GM21360 (cell line): ENCODE data around the gene DIP2C.
"Not testable (repeated sequence)": the region's sequence is repeated elsewhere in the genome, so short reads cannot be mapped to it uniquely, and the experiment has no call there.

ENCODE experiments used
- ATAC-seq: cut with Tn5 transposase; IDR thresholded peaks from one replicate; pipeline ENCODE4 v1.9.1; 2021; ENCODE audit warnings: mild to moderate bottlenecking, moderate library complexity; ENCODE audit not compliant: unreplicated experiment

DIP2C gene

DNA sequence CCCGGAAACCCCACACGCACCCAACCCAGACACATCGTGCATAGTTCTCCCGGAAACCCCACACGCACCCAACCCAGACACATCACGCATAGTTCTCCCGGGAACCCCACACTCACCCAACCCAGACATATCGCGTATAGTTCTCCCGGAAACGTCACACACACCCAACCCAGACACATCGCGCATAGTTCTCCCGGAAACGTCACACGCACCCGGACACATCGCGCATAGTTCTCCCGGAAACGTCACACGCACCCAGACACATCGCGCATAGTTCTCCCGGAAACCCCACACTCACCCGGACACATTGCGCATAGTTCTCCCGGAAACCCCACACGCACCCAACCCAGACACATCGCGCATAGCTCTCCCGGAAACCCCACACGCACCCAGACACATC is 342.3 kb downstream of the DIP2C start:
- ATAC-seq = not testable (repeated sequence)

DNA sequence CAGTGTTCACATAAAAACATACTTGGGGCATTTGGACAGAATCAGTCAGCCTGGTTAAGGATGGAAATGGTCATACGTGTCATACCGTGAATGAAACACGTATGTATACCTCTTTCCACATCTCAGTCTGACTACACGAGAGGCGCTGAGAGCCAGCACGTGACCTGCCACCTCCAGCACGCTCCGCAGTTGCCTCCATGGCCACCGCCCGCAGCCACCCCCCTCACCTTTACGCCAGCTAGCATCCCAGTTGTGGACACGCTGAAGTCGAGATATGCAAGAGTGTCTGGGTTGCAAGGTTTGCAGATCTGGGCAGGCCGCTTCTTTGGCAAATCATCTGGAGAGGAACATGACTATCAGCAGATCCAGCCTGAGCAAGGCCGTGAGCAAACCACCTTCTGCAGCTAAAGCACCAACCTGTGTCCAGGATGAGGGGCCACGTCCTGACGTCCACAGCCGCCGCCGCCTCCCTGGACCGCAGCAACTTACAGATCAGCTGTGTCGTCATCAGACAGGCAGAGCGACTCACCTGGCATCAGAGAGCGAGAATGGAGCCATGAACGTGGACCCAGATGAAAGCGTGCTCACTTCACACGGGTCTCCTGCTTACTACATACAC is 344.8 kb downstream of the DIP2C start:
- no peak for ATAC-seq

DNA sequence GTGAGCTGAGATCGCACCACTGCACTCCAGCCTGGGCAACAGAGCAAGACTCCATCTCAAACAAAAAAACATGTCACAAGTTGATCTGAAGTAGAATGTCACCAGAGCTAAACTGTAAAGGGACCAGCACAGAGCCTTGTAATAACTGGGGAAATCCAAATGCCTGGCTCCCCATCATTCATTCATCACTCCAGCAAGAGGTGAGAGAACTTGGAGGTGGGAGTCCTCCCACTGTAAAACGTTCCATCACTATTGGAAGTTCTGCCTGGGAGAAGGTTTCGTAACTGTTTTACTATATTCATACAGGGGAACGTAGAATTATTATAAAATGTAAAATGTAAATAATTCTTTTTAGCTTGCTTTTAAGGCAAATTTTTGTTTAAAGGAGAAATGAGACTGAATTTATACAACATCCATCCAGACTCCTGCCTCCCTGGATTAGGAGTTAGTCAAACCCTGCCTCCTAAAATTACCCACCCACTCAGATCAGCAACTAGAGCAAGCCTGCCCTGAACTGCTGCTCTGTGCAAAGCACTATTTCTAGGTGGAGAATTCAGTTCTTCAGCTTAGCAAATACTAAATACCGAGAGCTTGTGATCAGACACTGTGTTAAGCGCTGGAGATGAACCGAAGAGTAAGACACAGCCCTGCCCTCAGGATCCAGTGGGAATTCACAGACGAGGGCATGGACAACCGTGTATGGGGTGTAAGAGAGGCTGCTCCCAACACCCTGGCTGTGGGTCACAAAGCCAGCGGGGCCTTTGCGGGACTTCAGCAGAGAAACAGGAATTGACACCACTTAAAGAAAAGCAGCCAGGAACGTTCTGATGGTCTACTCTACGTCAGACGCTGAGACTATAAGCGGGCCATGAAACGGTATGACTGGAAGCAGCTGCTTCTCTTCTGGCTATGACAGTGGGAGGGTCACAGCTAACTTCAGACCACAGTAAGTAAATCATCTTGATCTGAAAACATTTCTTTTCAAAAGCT is 345.9 kb downstream of the DIP2C start:
- no peak for ATAC-seq

DNA sequence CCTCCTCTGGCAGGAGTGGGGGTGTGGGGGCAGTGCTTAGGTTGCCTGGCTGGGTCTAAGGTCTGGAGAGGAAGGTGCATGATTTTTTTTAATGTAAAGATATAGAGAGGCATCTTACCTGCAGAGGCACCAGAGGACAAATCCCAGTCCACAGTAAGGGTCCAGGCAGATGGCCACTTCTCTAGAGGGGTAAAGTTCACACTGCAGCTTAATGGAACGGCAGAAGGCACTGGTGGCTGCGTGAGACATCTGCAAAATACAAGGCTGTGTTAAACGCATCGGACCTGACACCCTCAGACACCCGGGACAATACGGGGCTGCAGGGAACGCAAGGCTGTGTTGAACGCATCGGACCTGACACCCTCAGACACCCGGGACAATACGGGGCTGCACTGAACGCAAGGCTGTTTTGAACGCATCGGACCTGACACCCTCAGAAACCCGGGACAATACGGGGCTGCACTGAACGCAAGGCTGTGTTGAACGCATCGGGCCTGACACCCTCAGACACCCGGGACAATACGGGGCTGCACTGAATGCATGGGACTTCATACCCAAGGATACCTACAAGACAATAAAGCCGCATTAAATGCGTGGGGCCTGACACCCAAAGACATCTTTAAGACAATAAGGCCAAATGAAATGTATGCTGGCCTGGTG is 348.3 kb downstream of the DIP2C start:
- ATAC-seq = no peak

DNA sequence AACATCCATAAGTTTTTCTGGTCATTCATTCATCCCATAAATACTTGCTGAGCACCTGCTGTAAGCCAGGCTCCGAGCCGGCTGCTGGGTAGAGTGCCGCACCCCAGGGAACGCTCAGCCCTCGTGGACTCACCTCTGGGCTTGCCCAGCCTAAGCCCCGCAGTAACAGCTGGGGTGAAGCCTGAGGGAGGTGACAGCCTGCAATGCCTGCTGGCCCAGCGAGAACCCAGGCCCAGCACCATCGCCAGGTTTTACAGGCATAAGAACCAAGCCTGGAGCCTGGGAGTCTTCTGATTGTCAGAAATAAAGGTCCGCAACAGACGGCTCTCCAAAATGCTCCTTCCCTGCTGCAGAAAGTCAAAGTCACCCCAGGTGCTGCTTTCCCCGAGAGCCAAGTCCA is 348.8 kb downstream of the DIP2C start:
- ATAC-seq = no peak

DNA sequence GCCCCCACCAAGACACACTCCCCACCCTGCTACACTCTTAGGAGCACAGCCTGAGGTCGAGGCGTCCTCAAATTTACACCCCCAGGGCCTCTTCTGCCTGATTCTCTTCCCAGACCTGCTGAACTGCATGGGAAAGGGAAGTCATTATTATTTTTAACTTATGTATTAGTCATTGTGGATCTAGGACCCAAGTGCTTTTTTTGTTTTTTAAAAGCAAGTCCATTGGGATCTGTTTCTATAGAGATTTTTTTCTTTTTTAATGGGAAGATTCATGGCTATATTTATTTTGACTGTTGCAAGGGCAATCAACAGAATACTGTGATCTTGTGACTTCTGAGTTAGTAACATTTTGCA is 350.5 kb downstream of the DIP2C start:
- ATAC-seq = no peak

DNA sequence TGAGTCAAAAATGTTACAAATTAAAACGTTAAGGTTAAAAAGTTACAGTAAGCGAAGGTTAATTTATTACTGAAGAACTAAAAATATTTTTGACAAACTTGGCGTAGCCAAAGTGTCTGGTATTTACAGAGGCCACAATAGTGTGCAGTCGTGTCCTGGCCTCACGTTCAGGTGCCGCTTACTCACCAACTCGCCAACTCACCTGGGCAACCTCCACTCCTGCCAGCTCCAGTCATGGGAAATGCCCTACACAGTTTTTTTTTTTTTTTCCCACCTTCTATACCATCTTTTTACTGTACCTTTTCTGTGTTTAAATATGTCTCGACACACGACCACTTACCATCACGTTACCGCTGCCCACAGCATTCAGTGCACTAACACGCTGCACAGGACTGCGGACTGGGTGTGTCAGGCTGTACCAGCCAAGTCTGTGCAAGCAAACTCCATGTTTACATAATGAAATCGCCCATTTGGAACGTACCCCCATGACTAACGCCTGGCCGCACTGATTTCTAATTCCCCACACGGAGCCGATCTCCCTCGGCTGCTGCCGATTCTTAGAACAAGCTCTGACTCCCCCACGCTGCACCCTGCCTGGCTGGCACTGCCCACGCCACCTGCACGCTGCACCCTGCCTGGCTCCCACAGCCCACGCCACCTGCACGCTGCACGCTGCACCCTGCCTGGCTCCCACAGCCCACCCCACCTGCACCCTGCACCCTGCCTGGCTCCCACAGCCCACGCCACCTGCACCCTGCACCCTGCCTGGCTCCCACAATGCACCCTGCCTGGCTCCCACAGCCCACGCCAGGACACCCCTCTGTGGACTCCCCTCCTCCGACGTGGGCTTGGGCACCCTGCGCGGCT is 351.1 kb downstream of the DIP2C start:
- ATAC-seq = no peak

DNA sequence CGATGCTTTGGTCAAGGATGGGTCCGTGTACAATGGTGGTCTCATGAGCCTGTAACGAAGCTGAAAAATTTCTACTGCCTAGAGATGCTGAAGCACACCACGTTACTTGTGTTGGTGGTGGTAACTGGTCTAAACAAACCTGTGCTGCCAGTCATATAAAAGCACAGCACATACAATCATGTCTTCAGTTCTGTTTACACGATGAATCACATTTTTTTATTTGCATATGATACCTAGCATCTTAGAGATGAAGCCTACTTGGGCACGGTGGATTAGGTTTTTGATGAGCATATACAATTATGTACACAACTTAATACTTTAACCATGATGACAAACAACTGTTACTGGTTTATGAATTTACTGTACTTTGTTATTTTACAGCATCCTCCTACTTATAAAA is 353.2 kb downstream of the DIP2C start:
- ATAC-seq = no peak

DNA sequence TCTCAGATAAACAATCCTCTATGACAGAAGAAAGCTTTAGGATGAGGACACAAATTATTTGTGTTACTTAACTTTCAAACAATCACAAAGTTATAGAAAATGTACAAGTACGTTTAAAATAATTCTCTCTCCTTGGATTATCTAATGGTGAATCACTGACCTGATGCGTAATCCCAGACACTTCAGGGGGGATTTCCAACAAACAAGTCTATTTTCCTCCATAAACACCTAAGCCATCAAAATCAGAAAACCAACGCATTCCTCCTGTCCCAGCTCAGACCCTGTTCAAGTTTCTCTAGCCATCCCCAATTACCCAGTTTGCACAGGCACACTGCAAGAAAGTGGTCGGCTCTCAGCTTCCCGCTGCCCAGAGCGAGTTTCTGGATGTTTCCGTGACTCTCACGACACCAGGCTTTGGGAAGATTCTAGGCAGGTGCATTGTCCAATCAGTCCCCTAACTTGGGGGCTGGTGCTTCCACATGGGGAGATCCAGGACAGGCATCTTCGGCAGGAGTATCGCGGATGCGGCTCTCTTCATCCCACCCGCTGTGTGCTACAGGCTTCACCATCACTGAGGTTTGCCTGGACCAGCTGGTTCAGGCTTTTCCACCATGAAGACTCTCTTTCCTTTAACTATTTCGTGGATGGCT is 354.2 kb downstream of the DIP2C start:
- ATAC-seq = no peak

DNA sequence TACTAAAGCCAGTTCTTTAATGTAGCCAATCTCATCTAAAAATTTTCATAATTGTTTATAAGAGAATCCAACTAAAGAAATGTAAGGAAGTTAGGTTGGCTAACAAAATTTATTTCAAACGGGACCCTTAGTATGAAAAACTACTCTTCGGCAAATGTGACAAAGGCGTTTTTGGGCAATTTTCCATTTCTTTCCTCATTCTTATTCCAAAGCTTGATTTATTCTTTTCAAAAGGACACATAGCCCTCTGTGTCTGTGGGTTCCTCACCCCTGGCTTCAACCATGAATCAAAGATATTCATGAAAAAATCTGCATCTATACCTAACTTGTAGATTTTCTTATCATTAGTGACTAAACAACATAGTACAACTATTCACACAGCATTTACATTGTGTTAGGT is 358.3 kb downstream of the DIP2C start:
- ATAC-seq = no peak

DNA sequence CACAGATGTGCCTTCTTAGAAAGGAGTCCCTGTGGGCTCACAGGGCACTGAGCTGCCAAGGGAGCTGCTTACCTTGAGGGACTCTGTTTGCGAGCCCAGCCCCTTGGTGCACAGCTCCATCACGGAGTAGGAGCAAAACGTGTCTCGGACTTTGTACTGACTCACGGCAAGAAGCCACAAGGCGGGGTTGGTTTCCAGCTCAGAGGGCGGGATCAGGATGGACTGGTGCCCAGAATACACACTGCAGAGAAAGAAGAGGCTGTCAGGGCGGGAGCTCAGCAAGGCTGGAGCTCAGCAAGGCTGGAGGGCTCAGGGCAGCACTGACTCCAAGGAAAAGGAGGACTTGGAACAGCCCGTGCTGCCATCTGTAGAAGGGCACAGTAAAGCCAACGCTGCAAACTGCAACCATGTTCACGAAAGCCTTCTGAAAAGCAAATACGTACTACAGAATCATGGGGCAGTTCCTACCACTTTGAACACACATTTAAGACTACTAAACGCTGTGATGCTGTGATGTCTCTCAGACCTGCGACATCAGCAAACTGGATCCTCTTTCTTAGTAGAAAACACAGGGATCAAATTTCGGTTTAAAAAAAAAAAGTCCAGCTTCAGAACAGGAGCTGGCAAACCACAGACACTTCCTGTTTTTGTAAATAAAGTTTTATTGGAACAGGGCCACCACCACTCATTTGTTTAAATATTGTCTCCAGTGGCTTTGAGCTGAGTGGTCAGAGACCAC is 359.9 kb downstream of the DIP2C start:
- ATAC-seq = no peak

DNA sequence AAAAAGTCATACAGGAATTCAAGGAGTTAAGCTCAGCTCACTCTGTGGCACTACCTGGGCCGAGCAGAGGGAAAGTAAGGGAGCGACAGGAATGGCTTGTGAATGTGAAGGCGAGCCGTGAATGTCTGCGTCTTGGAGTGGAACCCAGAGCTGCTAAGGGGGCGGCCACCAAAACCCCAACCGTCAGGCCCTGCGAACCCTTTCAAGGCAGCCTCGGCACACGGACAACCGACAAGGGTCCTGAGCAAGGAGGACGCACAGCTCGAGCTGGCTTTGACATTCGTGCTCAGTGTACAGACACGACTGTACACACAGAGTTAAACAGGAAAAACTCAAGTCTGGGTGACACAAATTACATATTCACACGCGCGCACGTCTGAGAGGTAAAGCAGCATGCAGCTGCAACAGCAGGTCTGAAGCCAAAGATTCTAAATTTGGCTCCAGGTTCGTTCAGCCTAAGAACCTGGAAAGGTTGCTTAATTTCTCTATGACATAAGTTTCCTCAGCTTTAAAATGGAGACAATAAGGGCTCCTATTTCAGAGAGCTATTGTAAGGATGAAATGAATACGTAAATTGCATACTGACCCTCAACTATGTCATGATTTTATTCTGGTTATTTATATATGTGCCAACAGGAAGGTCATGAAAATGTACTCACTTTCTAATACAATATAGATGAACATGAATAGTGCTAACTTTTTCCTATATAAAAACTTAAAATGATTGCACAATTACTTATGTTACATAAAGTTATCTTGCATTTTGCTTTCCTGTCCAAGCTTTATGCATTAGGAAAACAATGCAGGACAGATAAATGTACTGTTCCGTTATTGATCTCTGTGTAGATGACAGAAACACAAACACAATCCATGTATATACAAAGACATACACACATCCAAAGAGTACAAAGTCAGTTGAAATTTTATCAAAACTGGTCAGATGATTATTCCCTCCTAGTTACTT is 361.3 kb downstream of the DIP2C start:
- no peak for ATAC-seq

DNA sequence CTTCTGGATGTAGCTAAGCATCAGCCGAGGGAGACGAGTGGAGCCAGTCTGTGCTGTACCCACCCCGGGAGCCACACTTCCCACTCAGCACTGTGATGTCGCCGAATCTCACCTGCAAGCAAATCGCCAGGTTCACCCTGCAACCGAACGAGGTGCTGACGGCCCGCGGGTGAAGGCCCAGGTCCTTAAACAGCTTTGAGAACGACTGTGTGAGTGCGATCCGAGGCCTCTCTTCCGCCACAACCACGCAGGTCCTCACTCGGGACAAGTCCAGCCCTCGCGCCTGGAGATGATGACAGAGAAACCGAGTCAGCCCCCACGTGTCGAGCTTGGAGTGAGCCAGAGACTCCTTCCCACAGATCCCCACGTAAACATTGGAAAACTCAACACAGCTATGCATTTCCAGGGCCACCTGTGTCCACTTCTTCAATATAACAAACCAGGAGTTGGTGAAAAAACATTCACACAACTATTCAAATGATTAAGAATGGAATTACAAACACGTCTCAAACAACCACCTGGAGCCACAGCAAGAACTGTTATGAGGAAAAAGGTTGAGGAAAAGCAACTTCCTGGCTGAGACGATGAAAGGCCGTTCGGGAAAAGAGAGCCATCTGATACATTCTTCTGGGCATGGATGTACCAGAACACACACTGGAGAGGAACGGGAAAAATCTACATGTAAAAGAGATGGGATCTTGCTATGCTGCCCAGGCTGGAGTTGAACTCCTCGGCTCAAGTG is 362.4 kb downstream of the DIP2C start:
- no peak for ATAC-seq

DNA sequence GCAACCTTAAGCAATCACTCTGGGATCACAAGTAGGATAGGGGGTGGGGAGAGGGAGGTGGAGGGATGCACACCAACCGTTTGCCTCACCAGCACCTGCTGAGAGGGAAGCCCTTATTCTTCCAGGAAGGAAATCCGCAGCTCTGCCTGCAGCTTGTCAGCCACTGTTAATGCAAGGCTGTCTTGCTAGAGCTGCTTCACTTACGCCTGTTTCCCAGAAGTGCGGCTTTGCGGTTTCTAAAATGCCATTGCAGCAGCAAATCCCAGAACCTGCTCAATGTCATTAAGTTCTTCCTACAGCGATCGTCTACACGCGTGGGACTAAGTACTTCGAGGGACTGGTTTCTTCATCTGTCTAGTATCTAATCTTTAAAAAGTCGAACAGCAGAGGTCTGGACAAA is 363.1 kb downstream of the DIP2C start:
- no peak for ATAC-seq

DNA sequence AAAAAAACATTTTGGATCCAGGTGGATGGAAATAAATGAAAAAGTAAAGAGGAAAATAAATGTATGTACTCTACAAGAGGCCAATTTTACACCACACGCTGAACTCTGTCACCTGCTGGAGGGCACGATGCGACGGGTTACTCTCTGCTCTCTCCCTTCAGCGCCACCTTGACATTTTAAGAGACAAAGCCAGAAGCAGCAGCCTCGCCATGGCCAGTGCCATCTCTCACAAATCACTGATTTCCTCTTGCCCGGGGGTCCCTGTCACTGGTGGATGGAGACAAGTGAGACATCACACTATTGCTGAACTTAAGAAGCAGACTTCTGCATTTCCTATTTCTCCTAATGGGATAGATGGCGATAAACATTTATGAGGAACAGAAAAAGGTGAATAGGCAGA is 364.2 kb downstream of the DIP2C start:
- ATAC-seq = no peak

DNA sequence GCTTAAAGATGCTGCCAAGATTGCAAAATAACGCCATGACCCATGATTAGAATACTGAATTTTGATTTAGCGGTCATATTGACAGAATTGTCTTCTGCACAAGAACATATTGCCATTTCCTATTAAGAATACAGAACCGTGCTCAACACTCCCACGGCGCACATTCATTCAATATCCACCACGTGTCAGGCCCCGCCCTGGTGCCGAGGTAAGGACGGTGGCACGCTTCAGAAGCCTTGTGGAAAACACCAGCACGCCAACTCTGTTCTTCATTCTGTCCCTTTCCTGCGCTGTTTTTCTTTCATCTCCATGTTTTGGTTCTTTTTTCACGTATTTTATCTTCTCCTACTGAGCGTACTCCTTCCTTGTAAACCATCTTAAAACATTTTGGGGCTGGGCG is 364.9 kb downstream of the DIP2C start:
- ATAC-seq = peak; percentile 29

DNA sequence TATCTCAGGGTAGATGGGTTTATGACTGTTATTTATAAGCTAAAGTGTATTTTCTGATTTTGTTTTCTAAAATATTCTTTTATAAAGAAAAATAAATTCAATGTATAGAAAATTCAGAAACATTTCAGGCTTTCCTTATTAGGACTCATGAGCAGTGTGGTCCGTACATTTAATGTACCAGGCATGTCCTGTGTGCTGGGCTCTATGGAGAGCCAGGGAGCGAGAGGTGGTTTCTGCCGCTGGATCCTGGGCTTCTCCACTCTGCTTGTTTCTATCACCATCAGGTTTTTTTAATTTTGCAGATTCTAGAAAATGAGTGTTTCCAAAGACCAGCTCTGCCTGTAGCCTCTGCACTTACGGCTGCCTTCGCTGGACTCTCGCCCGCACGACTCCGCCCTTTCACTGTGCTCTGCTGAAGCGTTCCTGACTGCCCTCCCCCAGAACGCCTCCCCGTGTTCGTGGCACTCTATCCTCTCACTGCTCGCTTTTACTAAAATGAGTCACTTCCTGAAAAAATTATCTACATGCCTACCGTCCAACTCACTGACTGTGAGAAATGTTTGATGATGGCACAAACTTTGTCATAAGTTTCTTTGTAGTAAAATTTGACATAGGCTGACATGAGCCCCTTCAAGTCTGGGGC is 365.7 kb downstream of the DIP2C start:
- peak; percentile 92 for ATAC-seq
